ENCODE data around the gene ZBTB46.

DNA sequence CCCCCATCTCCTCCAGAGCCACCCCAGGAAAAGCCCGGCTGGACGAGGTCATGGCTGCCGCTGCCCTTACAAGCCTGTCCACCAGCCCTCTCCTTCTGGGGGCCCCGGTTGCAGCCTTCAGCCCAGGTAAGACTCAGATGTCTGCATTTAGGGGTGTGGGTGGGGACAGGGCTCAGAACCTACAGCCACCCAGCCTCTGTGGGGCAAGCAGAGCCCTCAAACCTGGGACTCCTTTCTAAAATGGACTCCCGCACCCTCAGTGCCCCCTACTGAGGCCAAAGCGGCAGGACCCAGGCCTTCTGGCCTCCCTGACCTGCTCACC is 89.7 kb downstream of the ZBTB46 start:
- TF ChIP-seq, protein P1, sequence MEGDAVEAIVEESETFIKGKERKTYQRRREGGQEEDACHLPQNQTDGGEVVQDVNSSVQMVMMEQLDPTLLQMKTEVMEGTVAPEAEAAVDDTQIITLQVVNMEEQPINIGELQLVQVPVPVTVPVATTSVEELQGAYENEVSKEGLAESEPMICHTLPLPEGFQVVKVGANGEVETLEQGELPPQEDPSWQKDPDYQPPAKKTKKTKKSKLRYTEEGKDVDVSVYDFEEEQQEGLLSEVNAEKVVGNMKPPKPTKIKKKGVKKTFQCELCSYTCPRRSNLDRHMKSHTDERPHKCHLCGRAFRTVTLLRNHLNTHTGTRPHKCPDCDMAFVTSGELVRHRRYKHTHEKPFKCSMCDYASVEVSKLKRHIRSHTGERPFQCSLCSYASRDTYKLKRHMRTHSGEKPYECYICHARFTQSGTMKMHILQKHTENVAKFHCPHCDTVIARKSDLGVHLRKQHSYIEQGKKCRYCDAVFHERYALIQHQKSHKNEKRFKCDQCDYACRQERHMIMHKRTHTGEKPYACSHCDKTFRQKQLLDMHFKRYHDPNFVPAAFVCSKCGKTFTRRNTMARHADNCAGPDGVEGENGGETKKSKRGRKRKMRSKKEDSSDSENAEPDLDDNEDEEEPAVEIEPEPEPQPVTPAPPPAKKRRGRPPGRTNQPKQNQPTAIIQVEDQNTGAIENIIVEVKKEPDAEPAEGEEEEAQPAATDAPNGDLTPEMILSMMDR (IDR thresholded peaks at IDR 0.05 in 8 of 11, conservative IDR thresholded peaks at IDR 0.05 in 3 of 11), result no peak
- TF ChIP-seq POLR2A (IDR thresholded peaks at IDR 0.05) (no peak), POLR2AphosphoS5 (IDR thresholded peaks at IDR 0.05) (no peak)

Data from spleen (tissue), 7 donors.